ENCODE results near the gene P3H2. TPM values are rescaled to one million over a fixed set of nuclear protein-coding genes. Genes with fewer than 3 reads are reported as not detected.

P3H2 gene
- total RNA-seq, 1 experiment from 2014 or later: 0.76 TPM

- TF ChIP-seq ZFX (IDR thresholded peaks at IDR 0.05) (no peak), FOSL1 (IDR thresholded peaks at IDR 0.05; ENCODE audit: low read depth) (no peak), EGR1 (IDR thresholded peaks at IDR 0.05; ENCODE audit: low read depth) (no peak), POLR2A (IDR thresholded peaks at IDR 0.05; ENCODE audit: borderline replicate concordance, extremely low read depth, insufficient read depth, insufficient read length) (no peak), YY1 (IDR thresholded peaks at IDR 0.05; ENCODE audit: extremely low read depth, insufficient replicate concordance, low read depth, low read length) (no peak), EZH2 (IDR thresholded peaks at IDR 0.05) (no peak), ZNF274 (IDR thresholded peaks at IDR 0.05; ENCODE audit: low read depth, low read length) (no peak), POLR2AphosphoS5 (IDR thresholded peaks at IDR 0.05; ENCODE audit: low read depth, low read length) (no peak), SP1 (IDR thresholded peaks at IDR 0.05; ENCODE audit: low read depth) (no peak), CBX3 (IDR thresholded peaks at IDR 0.05; ENCODE audit: low read depth) (no peak), ZBTB33 (IDR thresholded peaks at IDR 0.05; ENCODE audit: extremely low read depth, insufficient replicate concordance, low read length) (no peak), TCF7L2 (IDR thresholded peaks at IDR 0.05; ENCODE audit: borderline replicate concordance, extremely low read depth, insufficient read depth, insufficient read length) (no peak), SIN3A (IDR thresholded peaks at IDR 0.05; ENCODE audit: low read depth) (no peak)
- TF ChIP-seq, protein P1, sequence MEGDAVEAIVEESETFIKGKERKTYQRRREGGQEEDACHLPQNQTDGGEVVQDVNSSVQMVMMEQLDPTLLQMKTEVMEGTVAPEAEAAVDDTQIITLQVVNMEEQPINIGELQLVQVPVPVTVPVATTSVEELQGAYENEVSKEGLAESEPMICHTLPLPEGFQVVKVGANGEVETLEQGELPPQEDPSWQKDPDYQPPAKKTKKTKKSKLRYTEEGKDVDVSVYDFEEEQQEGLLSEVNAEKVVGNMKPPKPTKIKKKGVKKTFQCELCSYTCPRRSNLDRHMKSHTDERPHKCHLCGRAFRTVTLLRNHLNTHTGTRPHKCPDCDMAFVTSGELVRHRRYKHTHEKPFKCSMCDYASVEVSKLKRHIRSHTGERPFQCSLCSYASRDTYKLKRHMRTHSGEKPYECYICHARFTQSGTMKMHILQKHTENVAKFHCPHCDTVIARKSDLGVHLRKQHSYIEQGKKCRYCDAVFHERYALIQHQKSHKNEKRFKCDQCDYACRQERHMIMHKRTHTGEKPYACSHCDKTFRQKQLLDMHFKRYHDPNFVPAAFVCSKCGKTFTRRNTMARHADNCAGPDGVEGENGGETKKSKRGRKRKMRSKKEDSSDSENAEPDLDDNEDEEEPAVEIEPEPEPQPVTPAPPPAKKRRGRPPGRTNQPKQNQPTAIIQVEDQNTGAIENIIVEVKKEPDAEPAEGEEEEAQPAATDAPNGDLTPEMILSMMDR (IDR thresholded peaks at IDR 0.05 in 2 of 3, conservative IDR thresholded peaks at IDR 0.05 in 1 of 3; ENCODE audit: borderline replicate concordance in 1 of 3, insufficient read depth in 1 of 3, low read depth in 2 of 3, low read length in 2 of 3): no peak
- Histone ChIP-seq H3K36me3 (ENCODE audit: control insufficient read depth in 1 of 2, insufficient read depth in 2 of 2, low read length in 2 of 2) (no peaks in the 10 kb centered on the region), H3K9me3 (ENCODE audit: control insufficient read depth in 1 of 2, insufficient read depth in 1 of 2, low read depth in 1 of 2, low read length in 2 of 2) (no peaks in the 10 kb centered on the region), H3K4me2 (ENCODE audit: low read length) (no peak overlapping the region), H3K79me2 (ENCODE audit: insufficient read depth, low read length) (no peaks in the 10 kb centered on the region), H3K4me3 (replicated peaks in 1 of 2; ENCODE audit: low read depth in 1 of 2, low read length in 2 of 2) (no peak overlapping the region), H3K9me2 (ENCODE audit: insufficient read depth) (no peaks in the 10 kb centered on the region), H3K27me3 (ENCODE audit: insufficient read depth, low read length) (no peaks in the 10 kb centered on the region), H4K20me1 (ENCODE audit: insufficient read depth) (no peaks in the 10 kb centered on the region), H3K27ac (ENCODE audit: low read depth, low read length) (no peak overlapping the region), H3K9ac (ENCODE audit: low read length) (no peak overlapping the region), H2AFZ (ENCODE audit: low read depth, low read length, poor library complexity, severe bottlenecking) (no peak overlapping the region), H3K4me1 (ENCODE audit: control insufficient read depth in 1 of 2, insufficient read depth in 2 of 2, low read length in 2 of 2) (peaks cover under 1 to 2% of the 10 kb centered on the region in 2 experiments; a peak in 2 of 4 replicates)
- BruUV-seq (replicated peaks): no TSS peak
- ChIA-PET CTCF (interaction anchor here (1.0 to 1.8 kb wide), 9 partner anchors 45 to 477 kb away, joined by 3 to 14 read pairs (median 4); partner anchors contain the start of gene CLDN1), POLR2A (no interaction called here), RAD21 (ENCODE audit: low non-redundant PET in 1 of 2, low total read pairs in 2 of 2, uncharacterized antibody in 2 of 2, unreplicated experiment in 2 of 2) (no interaction called here)
- ATAC-seq (no peak), DNase-seq (ENCODE audit: low read depth, low spot score) (no peak)
- intact Hi-C loops (cut with micrococcal nuclease): loop anchor here (1.0 to 2.0 kb wide), 3 partner anchors 235 to 734 kb away; partner anchors contain the start of gene CLDN1
Measured at GRCh38 chr3:189966843-189967242, 153.9 kb downstream of the P3H2 start.

Measured in HCT116 (cell line).